GDM1 (cell line): ENCODE measurements around the gene SCD5.

Experiments
- DNase-seq: peaks from one replicate; lab custom pipeline; 2025; lab: John Stamatoyannopoulos, UW

The SCD5 gene

DNA sequence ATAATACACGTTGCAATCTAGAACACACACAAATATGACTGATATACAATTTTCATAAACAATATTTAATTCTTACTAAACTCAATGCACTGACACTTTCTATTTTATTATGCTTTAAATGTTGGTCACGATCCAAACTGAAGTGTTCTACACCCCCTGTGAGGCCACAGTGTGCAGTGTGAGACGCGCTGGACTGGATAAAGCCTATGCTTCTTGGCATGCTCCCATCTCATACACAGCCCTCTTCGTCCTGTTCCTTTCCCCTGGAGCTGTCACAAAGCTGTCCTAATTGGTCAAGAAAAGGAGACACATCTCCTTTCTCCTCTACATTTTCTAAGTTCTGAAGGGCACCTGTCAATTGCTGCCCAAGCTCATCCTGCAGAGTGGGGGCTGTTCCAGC, 72.0 kb downstream of the SCD5 start:
- DNase-seq: no peak

DNA sequence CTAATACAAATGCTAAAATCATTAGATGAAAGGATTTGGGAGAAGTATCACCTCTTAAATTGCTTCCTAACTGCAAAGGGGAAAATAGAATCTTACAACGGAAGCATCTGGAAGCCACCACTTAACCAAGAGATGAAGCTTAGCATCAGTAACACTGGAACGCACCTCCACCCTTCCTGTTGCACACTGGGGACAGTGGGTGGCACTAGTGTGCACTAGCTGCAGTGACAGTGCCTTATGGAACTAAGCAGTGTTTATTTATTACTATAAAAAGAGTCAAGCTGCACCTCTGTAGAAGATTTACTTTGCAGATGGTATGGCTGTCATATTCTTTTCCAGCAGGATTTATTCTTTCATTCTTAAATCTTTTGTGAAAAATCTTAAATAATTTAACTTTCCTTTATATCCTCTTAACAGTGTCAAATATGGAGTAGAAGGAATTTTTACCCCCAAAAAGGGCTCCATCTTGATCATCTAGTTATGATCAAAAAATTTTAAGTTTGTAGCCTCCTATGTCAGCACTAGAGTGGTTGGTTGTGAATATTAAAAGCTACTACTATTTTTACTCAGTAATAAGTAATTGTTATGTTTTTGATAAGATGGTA, 76.7 kb downstream of the SCD5 start:
- DNase-seq: peak; percentile 40

DNA sequence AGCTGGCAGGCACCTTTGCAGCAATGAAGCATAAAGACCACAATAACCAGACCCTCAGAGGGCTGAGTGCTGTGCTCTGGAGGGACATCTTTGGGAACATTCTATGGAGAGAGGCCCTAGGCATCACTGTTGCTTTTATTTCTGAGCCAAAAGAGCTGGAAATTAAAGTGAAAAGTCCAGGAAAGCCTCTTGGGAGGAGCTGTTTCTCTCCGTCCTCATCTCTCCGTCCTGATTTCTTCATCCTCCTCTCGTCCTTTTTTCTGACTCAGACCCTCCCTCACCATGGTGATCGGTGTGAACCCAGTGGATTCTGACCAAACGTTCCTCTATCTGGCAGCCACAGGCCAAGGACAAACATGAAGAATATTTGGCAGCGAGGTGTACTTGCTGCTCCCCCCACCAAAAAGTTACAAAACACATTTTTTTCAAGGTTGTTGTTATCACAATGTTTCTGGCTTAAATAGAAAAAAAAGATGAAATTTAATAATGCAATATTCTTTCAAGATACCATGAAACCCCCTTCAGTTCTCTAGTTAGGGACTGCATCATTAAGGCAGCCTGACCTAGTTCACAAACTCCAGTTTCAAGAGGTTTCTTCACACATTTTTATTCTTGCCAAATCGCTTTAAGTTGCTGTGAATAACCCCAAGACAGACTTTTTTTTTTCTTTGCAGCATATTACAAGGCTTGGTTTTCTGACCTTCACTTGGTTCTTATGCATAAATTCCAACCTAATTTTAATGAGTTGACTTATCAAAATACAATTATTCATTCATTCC, 80.2 kb downstream of the SCD5 start:
- DNase-seq: no peak

DNA sequence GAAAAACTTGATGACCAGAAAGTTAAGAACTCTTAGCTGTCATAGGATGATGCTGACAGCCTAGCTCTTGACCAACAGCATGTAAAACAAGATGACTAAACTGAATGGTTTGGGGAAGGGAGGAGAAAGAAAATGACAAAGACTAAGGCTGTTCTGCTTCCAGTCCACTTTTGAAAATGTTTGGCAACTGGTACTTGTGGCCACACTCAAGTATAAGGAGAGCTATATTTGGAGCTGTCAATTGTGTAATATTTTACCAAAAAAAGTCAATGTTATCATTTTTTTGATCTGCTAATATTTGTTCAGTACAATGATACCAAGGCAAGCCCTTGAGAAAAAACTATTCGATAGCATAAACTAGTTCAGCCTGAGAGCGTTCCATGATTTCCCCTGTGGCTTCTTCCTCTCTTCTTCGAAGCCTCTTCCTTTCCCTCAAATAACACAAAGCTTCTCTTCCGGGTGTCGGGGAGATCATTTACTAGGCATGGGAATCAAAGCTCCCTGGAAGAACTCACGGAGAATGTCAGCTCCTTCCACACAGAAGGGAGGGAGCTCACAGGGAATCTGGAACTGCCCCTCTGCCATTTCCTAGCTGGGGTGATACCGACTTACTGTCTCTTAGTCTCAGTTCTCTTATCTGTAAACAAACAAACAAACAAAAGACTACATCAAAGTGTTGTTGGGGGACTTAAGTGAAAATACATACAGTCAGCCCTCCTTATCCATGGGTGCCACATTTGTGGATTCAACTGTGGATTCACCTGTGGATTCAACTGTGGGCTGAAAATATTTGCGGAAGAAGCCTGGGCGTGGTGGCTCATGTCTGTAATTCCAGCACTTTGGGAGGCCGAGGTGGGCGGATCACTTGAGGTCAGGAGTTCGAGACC, 82.6 kb downstream of the SCD5 start:
- DNase-seq: no peak

DNA sequence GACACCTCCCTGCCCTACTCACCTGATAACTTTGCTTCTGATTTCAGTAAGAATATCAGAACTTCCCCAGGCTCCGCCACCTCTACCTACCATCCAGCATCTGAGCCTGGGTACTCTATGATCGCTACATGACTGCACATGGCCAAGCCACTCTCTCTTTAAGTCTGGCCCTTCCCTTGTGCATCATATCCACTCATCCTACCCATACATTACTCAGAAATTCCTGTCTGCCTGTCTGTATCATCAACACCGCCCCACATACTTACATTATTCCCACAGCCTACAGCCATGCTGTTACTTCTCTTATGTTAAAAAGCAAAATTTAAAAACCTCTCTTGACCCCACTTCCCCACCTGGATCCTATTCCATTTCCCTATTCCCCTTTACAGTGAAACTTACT, 84.7 kb downstream of the SCD5 start:
- DNase-seq: no peak

DNA sequence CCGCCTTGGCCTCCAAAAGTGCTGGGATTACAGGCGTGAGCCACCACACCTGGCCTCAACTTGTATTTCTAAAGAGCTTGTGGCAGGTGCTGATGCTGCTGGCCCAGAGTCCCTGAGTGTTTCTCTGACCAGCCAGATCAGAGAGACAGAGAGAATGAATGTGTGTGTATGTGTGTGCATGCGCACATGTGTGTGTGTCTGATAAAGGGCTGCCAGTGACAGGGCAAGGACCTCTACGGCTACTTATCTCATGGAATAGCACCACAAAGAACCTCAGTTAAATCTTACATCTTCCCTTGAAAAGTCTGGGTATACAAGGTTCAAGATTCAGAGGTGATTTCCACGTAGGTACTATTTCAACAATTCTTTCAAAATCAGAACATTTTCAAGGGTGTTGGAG, 86.0 kb downstream of the SCD5 start:
- no peak for DNase-seq

DNA sequence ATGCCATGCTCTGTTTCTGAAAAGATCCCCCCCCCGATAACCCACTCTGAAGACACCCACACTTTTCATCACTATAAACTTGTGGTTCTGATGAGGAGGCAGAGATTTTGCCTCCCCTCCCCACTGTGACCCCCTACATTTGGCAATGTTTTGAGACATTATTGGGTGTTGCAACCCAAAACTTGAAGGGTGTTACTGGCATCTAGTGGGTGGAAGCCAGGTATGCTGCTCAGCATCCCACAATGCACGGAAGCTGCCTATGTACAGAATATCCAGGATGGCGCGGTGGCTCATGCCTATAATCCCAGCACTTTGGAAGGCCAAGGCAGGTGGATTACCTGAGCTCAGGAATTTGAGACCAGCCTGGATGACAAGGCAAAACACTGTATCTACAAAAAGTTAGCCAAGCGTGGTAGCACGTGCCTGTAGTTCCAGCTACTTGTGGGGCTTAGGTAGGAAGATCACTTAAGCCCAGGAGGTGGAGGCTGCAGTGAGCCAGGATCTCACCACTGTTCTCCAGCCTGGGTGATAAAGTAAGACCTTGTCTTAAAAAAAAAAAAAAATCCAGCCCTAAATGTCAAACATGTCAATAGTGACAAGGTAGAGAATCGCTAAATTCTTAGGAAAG, 87.3 kb downstream of the SCD5 start:
- DNase-seq: no peak

DNA sequence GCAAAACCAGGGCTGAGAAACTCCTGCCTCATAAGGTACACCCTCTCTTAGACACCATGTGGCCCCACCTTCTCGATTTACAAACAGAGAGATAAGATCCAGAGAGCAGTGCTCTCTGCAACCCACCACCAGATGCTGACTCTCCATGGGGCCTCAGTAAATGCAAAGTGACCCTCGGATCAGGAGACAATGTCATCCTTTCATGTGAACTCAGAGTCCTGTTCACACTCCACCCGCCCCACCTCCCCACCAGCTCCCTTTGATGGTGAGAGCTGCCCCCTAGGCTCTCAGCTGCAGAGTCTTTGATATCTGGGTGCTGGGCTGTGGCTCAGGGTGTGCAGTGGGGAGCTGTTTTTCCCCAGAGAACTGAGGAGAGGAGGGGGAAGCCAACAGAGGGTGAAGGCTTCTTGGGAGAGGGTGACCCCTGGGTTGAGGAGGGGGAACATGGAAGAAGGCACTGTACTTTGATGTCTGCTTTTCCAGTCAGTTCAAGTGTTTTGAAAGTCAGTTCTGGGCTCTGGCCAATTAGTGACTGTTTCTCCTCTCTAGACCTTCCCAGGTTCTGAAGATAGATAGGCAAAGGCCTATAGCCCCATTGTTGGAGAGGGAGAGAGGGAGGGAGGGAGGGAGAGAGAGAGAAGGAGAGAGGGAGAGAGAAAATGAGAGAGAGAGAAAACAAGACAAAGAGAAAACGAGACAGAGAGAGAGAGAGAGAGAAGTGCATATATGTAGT, 88.2 kb downstream of the SCD5 start:
- DNase-seq: no peak

DNA sequence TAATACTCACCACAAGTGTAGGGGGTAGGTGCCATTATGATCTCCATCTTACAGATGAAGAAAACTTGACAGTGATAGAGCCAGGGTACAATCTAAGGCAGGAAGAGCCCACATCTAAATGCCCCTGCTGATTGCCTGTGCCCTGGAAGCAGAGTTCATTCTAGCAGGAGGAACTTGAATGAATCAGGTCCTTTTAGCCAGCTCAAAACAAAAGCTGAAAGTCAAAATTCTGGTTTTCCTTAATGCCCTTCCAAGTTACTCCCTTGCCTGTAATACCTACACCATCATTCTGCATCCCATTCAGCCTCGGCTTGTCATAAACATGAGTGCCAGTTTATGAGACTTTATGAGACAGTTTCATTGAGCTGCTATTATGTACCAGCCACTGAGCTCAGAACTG, 89.6 kb downstream of the SCD5 start:
- no peak for DNase-seq

DNA sequence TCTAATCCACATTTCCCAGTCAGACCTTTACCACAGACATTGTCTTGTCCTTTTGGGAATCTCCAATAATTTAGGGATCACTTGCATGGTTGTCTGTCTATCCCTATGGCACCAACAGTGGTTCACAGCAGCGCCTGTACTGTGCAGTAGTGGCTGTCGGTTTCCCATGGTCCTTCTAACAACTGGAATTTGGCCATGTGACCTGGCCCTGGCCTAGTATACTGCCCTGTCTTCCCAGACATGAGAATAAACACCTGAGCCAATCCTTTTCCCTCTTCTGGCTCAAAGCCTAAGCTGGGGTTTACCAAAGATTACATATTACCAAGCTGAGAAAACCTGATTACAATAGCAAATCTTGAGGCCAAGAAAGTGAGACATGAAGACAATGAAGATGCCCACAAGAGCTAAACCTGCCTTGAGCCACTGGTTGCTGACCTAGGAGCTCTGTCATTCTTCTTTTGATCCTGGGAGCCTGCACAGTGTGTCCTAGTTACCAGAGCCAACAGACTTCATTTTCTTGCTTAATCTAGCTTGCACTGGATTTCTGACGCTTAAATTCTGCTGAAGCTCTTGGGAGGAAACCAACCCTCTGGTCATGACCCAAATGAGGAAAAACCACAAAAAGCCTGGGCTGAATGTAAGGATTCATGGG, 92.1 kb downstream of the SCD5 start:
- no peak for DNase-seq

DNA sequence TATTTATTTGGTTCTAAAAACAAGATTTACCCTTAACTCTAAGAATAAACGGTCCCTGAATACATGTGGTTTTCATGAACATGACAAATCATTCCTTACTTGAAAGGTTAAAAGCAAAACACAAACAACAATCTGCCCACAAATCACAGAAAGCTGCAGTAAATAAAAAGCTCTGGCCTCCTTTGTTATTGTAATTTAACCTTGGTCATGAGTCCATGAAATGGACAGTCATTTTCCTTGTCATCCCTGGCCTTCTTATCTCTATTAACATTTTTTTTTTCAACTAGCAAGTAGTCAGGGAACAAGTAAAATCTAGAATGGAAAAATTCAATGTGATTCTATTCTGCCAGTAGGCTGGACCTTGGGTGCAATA, 92.7 kb downstream of the SCD5 start:
- no peak for DNase-seq

DNA sequence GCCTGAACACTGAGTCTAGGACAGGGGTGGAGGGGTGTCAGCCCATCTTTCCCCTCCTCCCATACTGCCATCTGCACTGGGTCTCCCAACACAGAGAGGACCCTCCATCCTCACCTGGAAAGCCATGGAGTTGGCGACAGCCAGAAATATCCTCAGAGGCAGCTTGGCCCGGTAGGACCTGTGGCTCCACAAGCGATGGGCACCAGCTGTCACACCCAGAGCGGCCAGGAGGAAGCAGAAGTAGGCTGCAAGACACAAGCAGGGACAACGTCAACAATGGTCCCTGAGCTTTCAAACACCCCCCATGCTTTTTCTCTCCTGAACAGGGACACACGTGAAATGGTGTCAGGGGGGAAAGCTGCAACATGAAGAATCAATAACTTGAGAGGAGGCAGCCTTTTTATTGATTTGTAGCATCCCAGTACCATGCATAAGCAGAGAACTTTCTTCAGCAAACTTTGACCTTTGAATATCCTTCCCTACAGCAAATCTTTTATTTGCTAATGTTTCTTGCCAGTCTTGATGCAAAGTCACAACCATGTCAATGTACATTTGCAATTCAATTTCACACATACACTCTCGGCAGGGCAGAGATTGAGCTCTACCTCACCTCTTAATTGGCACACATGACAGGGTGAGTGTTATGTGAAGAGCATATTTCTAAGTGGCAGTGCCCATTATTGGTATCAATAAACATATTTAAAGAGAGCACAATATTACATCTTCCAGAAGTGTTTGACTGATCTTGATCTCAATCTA, 93.2 kb downstream of the SCD5 start:
- DNase-seq: no peak

DNA sequence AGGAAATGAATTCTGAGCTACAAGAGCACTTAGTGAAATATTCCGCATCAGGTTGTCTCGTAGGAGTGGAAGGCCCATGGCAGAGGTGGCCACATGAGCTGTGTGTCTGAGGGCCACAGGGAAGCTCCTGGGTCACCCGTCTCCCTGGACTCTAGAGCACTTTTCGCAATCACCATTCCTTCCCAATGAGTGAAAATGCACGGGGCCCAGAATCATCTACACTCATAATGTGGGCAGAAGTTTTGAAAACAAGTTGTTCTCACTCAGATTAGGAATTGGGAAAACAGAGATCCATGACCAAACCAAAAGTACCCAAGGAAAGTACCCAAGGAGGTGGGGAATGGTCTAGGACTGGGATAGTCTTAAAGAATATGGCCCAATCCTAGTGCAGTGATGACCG, 94.4 kb downstream of the SCD5 start:
- DNase-seq: no peak

DNA sequence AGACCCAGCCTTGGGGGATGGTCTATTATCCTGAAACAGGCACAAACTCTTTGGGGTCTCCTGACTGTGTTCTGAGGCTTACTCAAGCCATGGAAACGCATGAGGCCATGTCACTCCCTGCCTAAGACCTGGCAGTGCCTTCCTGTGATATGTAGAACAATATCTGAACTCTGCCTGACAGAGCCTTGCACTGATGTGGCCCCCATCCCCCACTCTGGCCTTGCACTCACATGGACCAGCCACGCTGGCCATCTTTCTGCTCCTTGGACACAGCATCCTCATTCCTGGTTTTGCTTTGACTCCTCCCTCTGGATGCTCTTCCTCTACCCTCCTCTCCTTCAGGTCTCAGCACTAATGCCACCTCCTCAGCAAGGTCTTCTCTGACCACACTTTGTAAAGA, 100.2 kb downstream of the SCD5 start:
- no peak for DNase-seq

DNA sequence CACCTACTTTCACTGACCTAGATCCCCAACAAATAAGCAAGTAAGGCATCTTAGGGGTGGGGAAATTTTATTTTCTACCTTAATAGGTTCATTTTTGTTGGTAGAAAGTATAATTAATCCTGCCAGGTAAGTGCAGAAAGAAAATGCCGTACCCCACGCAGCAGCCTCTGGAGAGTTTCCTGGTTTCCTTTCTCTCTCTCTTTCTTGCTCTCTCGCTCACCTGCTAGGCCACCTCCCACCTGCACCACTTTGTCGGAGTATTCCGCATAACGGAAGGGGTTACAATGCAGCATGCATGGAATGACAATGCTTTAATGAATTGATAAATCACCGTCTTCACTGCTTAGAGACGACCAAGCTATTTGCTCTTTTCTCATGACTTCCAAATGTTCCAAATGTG, 101.0 kb downstream of the SCD5 start:
- DNase-seq: no peak

DNA sequence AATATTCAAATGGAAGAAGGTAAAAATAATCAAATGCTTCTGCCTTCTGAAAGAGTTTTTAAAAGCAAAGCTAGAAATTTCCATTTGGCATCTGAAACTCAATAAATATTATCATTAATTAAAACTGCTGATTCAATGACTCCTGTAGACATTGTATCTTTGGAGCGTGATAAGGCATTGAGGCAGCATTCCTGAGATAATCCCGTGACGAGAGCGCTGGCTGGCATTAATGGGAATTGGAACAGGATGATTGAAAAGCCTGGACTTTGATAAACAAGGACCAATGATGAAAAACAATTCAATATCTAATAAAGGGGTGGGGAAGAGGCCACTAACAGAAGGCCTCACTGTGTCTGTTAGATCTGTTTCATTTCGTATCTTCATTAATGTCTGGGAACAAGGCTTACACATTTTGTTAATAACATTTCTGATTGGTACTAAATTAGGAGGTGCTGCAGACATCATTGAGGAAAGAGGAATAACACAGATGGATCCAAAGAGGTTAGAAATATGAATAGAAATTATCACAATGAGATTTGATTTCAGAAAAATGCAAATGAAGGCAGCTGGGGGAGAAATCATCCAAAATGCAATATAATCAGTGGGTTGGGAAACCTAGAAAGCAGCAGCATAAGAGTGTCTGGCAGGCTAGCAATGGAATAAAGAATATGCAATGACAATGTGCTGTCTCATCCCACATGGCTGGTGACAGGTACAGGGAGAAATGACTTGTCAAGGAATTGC, 102.3 kb downstream of the SCD5 start:
- no peak for DNase-seq

DNA sequence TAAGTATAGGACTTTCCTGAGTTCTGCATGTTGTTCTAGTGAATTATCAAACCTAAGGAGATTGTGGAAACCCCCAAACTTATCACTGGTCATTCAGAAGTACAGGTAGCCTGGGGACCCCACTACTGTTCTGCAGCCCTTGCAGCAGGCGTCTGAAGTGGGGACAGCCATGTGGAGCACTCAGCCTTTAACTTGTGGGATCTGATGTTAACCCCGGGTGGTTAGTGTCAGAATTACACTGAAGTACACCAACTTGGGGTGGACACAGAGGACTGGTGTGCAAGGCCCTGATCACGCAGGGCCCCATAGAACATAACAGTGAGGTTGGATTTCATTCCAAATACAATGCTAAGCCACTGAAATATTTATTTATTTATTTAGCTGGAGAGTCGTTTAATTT, 103.7 kb downstream of the SCD5 start:
- DNase-seq: no peak

DNA sequence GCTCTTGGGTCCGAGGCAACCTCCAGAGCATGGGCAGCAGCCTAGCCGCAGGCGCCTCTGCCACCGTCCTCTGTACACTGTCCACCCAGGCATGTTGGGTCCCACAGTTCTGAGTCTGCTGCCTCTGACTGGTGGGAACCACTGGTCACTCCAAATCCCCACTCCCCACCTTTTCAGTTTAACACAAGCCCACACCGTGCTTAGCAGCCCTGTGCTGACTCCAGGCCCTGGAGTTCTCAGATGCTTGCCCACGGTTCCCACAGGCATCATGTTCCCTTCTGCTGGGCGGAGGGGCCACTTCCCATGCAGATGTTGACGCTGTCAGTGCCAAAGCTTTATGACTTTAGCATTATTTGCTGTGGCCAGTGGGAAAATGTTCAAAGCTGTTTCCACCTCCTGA, 104.5 kb downstream of the SCD5 start:
- no peak for DNase-seq

DNA sequence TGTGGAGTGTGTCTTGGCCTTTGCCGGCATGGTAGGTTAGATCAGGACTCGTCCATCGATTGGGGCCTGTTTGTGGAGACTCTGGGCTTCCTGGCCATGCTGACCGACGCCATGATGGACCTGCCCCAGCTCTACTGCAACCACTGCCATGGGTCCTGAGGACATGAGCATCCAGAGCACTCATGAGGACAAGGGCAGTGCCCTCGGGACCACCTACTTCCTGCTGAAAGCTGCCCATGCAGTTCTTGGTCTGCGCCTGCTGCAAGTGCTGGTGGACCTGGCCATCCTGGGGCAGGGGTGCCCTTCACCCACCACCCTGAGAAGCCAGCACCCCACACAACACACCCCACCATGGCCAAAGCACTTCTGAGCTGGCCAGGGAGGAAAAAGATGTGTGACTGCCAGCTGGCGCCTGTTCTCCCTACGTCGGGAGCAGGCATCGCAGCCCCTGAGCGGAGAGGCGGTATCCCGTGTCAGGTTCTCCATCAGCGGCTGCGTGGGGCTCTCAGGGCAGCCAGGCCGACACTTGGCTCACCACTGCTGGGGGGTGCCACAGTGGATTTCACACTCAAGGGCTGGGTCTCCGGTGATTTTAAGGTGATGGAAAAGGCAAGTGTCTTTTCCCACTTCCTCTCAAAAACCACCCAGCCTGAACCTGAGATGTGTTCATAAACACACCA, 106.4 kb downstream of the SCD5 start:
- no peak for DNase-seq
